Right lung (tissue), 5 donors: ENCODE measurements around the gene PTPN23. TPM values are rescaled to one million over a fixed set of nuclear protein-coding genes. Genes with fewer than 3 reads are reported as not detected.
A peak's percentile ranks its signal among the peaks of the same experiment; 100 is the strongest.

Source experiments
- DNase-seq, 2 donors: peaks; one replicate each; pipeline ENCODE4 v3.0.0-alpha.2; 2013
- polyA plus RNA-seq, 5 donors: library from polyadenylated mRNA; unstranded; fragments of 120-200 nt; gene quantifications; one replicate each; pipeline versions ENCODE4 v1.2.1 to v1.2.3, GENCODE V29; 2013; ENCODE audit warnings: inconsistent platforms in 1 of 5, low replicate concordance in 1 of 5; ENCODE audit not compliant: insufficient read length in 5 of 5, insufficient read depth in 1 of 5

The PTPN23 gene
- polyA plus RNA-seq, 5 donors = 16.0 to 31.5 (median 23.4) TPM

- DNase-seq = no peak
Measured at GRCh38 chr3:47418167-47419082, 37.6 kb downstream of the PTPN23 start.

- no peak for DNase-seq
Measured at GRCh38 chr3:47419083-47420043, 38.5 kb downstream of the PTPN23 start.

GRCh38 chr3:47420044-47420430 is 39.2 kb downstream of the PTPN23 start:
- DNase-seq = no peak

GRCh38 chr3:47420511-47421484 is 40.0 kb downstream of the PTPN23 start:
- DNase-seq = peak; percentile 69 to 81

GRCh38 chr3:47421741-47422649 is 41.2 kb downstream of the PTPN23 start:
- DNase-seq = no peak

- no peak for DNase-seq
Measured at GRCh38 chr3:47422743-47423142, 41.9 kb downstream of the PTPN23 start.

GRCh38 chr3:47423548-47424145 is 42.8 kb downstream of the PTPN23 start:
- DNase-seq = no peak

- DNase-seq = no peak
Measured at GRCh38 chr3:47424434-47425382, 43.9 kb downstream of the PTPN23 start.

- DNase-seq = no peak
Measured at GRCh38 chr3:47425383-47425778, 44.6 kb downstream of the PTPN23 start.

GRCh38 chr3:47425959-47426358 is 45.1 kb downstream of the PTPN23 start:
- no peak for DNase-seq

GRCh38 chr3:47427866-47428265 is 47.0 kb downstream of the PTPN23 start:
- DNase-seq = no peak

GRCh38 chr3:47428662-47429061 is 47.8 kb downstream of the PTPN23 start:
- no peak for DNase-seq

- DNase-seq = no peak
Measured at GRCh38 chr3:47429476-47430270, 48.9 kb downstream of the PTPN23 start.

- DNase-seq = no peak
Measured at GRCh38 chr3:47430606-47431005, 49.8 kb downstream of the PTPN23 start.

GRCh38 chr3:47431225-47431624 is 50.4 kb downstream of the PTPN23 start:
- DNase-seq = no peak

GRCh38 chr3:47432673-47433072 is 51.9 kb downstream of the PTPN23 start:
- DNase-seq = no peak

GRCh38 chr3:47433796-47434195 is 53.0 kb downstream of the PTPN23 start:
- no peak for DNase-seq

- DNase-seq = no peak
Measured at GRCh38 chr3:47434849-47435248, 54.0 kb downstream of the PTPN23 start.
